IPS-20b (cell line): ENCODE results near the gene KRTAP10-3.

Source experiments
- H3K27ac ChIP-seq: one replicate; pipeline ENCODE4 v1.5.1; 2013; ENCODE audit warnings: low read length
- H3K27me3 ChIP-seq: 2 replicates; pipeline ENCODE4 v1.6.1; 2013; ENCODE audit warnings: mild to moderate bottlenecking, low read length, inconsistent platforms; ENCODE audit not compliant: insufficient read depth
- H3K36me3 ChIP-seq: 2 replicates; pipeline ENCODE4 v1.6.1; 2013; ENCODE audit warnings: low read depth, mild to moderate bottlenecking, inconsistent platforms, low read length, moderate library complexity; ENCODE audit not compliant: insufficient read depth
- H3K4me1 ChIP-seq: 2 replicates; pipeline ENCODE4 v1.6.1; 2013; ENCODE audit warnings: mild to moderate bottlenecking, control low read depth, inconsistent platforms, low read length, moderate library complexity; ENCODE audit not compliant: insufficient read depth
- H3K4me3 ChIP-seq: 2 replicates; pipeline ENCODE4 v1.5.1; 2013; ENCODE audit warnings: mild to moderate bottlenecking, low read length, inconsistent platforms
- H3K9ac ChIP-seq: 2 replicates; pipeline ENCODE4 v1.6.1; 2013; ENCODE audit warnings: low read depth, mild to moderate bottlenecking, inconsistent platforms, low read length, moderate library complexity
- H3K9me3 ChIP-seq: 2 replicates; pipeline ENCODE4 v1.6.1; 2013; ENCODE audit warnings: mild to moderate bottlenecking, low read depth, low read length, inconsistent platforms; ENCODE audit not compliant: insufficient read depth

KRTAP10-3 gene

GRCh38 chr21:44514746-44515358 is 43.7 kb downstream of the KRTAP10-3 start:
- no peak overlapping the region for H3K9ac ChIP-seq
- no peaks in the 10 kb centered on the region for H3K4me1 ChIP-seq
- H3K27ac ChIP-seq = no peak overlapping the region
- no peak overlapping the region for H3K4me3 ChIP-seq
- H3K36me3 ChIP-seq = no peaks in the 10 kb centered on the region
- no peaks in the 10 kb centered on the region for H3K27me3 ChIP-seq
- H3K9me3 ChIP-seq = no peaks in the 10 kb centered on the region

- Histone ChIP-seq H3K4me3 (no peak overlapping the region), H3K27ac (no peak overlapping the region), H3K27me3 (no peaks in the 10 kb centered on the region), H3K9ac (no peak overlapping the region), H3K9me3 (no peaks in the 10 kb centered on the region), H3K4me1 (no peaks in the 10 kb centered on the region), H3K36me3 (no peaks in the 10 kb centered on the region)
Measured at GRCh38 chr21:44514218-44514520, 44.4 kb downstream of the KRTAP10-3 start.

- Histone ChIP-seq H3K9ac (no peak overlapping the region), H3K27ac (no peak overlapping the region), H3K36me3 (no peaks in the 10 kb centered on the region), H3K4me3 (no peak overlapping the region), H3K4me1 (no peaks in the 10 kb centered on the region), H3K9me3 (no peaks in the 10 kb centered on the region), H3K27me3 (no peaks in the 10 kb centered on the region)
Measured at GRCh38 chr21:44513389-44514217, 45.0 kb downstream of the KRTAP10-3 start.

- H3K4me1 ChIP-seq = no peaks in the 10 kb centered on the region
- no peaks in the 10 kb centered on the region for H3K27me3 ChIP-seq
- no peaks in the 10 kb centered on the region for H3K36me3 ChIP-seq
- H3K9me3 ChIP-seq = no peaks in the 10 kb centered on the region
- H3K4me3 ChIP-seq = no peak overlapping the region
- no peak overlapping the region for H3K9ac ChIP-seq
- H3K27ac ChIP-seq = no peak overlapping the region
Measured at GRCh38 chr21:44512496-44513388, 45.9 kb downstream of the KRTAP10-3 start.

DNA sequence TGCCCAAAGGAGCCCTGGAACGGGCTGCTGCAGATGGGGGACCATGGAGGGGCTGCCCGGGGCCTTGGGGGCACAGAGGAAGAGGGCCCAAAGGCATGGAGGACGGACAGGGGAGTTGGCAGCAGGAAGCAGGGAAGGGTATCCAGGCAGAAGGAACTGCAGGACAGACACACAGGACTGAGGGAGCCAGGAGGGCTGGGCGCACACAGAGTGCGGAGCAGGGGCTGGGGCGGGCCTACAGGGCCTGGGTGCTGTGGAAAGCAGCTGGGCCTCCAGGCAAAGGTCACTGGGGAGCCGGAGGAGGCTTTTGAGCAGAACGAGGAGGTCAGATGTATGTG is 46.7 kb downstream of the KRTAP10-3 start:
- Histone ChIP-seq H3K27ac (no peak overlapping the region), H3K9ac (no peak overlapping the region), H3K36me3 (no peaks in the 10 kb centered on the region), H3K4me3 (no peak overlapping the region), H3K9me3 (no peaks in the 10 kb centered on the region), H3K27me3 (no peaks in the 10 kb centered on the region), H3K4me1 (no peaks in the 10 kb centered on the region)

DNA sequence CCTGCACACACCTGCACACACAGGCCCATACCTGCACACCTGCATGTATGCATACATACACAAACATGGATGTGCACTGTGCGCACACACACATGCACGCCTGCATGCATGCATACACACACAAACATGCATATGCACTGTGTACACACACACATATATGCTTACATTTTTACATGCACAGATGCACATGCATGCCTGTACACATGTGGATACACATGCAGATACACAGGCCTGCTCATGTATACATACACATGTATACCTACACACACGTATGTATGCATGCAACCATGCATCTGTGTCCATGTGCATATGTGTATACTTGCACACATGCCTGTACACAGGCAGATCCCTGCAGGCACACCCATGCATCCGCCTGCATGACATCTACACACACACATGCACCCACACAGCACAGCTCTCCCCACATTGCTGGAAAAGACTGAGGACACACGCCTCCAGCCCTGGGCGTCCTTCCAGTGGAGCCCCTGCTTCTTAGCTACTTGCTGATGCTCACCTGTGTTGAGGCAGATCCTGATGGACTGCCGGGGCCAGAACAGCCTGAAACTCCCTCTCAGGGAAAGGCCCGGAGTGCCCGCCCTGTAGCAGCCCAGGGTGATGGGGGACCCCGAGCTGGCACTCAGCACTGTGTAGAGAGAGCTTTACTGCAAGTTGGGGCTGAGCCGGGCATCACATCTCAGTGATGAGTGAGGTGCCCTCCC is 47.2 kb downstream of the KRTAP10-3 start:
- Histone ChIP-seq H3K27ac (no peak overlapping the region), H3K4me1 (no peaks in the 10 kb centered on the region), H3K27me3 (no peaks in the 10 kb centered on the region)

DNA sequence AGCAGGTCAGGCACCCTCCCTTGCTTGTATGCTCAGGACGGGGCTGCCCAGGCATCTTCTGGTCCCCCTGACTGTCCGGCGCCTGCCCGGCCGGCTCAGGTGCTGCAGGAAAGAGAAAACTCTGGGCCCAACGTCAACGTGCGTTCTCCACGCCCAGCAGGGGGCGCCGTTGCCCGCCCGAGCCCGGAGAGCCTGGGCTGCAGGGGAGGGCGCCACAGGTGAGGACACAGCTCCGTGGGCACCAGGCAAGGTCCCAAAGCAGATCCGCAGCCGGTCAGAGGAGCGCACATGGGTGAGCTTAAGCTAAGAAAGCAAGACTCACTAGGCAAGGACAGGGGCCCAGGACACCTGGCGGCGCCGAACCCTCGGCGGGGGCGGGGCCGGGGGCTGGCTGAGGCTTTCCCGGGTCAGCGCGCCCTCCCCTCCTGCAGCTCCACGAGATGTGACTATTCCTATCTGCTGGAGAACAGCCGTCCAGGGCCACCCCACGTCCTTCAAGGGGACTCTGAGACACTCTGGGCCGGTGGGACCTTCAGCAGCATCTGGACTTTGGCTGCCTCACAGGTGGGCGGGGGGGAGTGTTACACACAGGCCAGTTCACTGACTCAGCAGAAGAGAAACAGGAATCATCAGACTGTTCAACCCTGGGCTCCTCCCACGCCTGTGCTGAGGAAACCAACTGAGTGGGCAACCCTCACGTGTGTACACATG is 47.9 kb downstream of the KRTAP10-3 start:
- no peaks in the 10 kb centered on the region for H3K27me3 ChIP-seq
- H3K4me3 ChIP-seq = peak overlapping the region; percentile 59; the same call in 1 of the 2 replicates
- no peak overlapping the region for H3K27ac ChIP-seq
- no peaks in the 10 kb centered on the region for H3K9me3 ChIP-seq
- no peaks in the 10 kb centered on the region for H3K4me1 ChIP-seq
- no peaks in the 10 kb centered on the region for H3K36me3 ChIP-seq
- peak overlapping the region; percentile 51; the same call in 1 of the 2 replicates for H3K9ac ChIP-seq

More for the DNA sequence above, 47.2 kb downstream of the KRTAP10-3 start:
- Histone ChIP-seq H3K36me3 (no peaks in the 10 kb centered on the region), H3K4me3 (no peak overlapping the region), H3K9ac (no peak overlapping the region), H3K9me3 (no peaks in the 10 kb centered on the region)

DNA sequence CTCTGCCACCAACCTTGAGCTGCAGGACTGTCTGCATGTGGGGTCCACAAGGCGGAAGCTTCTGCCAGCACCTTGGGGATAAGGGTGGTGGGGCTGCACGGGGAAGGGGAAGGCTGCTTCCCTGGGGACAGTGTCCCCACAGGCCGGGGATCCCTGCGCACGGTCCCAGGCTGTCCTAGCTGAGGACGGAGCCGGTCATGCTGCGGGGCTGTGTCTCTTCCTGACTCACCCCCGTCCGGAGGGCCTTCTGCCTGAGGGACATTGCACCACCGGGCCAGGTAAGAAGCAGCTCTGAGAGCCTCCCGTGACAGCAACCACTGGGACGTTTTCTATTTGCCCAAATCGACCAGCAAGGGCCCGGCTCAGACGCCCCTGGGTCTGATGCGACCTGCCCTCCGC is 48.5 kb downstream of the KRTAP10-3 start:
- Histone ChIP-seq H3K9me3 (no peaks in the 10 kb centered on the region), H3K9ac (no peak overlapping the region), H3K27ac (no peak overlapping the region), H3K36me3 (no peaks in the 10 kb centered on the region), H3K4me1 (no peaks in the 10 kb centered on the region), H3K4me3 (no peak overlapping the region), H3K27me3 (no peaks in the 10 kb centered on the region)

DNA sequence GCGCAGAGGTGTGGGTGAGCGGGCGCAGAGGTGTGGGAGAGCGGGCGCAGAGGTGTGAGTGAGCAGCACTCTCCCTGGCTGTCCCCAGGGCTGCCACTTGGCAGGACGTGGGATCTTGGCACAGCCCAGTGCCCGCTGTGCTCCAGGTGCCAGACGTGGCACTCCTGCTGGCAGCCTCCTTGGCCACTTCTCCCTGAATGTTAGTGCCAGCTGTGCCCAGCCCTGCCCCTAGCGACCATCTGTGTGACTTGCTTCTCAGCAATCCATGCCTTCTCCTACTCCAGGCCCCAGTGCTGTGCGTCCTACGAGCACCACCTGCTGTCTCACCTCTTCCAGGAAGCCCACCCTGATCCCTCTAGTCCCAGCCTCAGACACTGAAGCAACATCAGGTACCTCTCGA is 49.1 kb downstream of the KRTAP10-3 start:
- H3K27me3 ChIP-seq = no peaks in the 10 kb centered on the region
- H3K9me3 ChIP-seq = no peaks in the 10 kb centered on the region
- H3K4me3 ChIP-seq = no peak overlapping the region
- H3K36me3 ChIP-seq = no peaks in the 10 kb centered on the region
- H3K9ac ChIP-seq = no peak overlapping the region
- no peak overlapping the region for H3K27ac ChIP-seq
- no peaks in the 10 kb centered on the region for H3K4me1 ChIP-seq

- no peak overlapping the region for H3K27ac ChIP-seq
- H3K9me3 ChIP-seq = no peaks in the 10 kb centered on the region
- no peak overlapping the region for H3K4me3 ChIP-seq
- no peaks in the 10 kb centered on the region for H3K27me3 ChIP-seq
- H3K4me1 ChIP-seq = no peaks in the 10 kb centered on the region
- H3K36me3 ChIP-seq = no peaks in the 10 kb centered on the region
- H3K9ac ChIP-seq = no peak overlapping the region
Measured at GRCh38 chr21:44508711-44509445, 49.7 kb downstream of the KRTAP10-3 start.

- H3K4me1 ChIP-seq = no peaks in the 10 kb centered on the region
- H3K27me3 ChIP-seq = no peaks in the 10 kb centered on the region
- no peaks in the 10 kb centered on the region for H3K9me3 ChIP-seq
- H3K27ac ChIP-seq = no peak overlapping the region
- no peak overlapping the region for H3K4me3 ChIP-seq
- no peak overlapping the region for H3K9ac ChIP-seq
- no peaks in the 10 kb centered on the region for H3K36me3 ChIP-seq
Measured at GRCh38 chr21:44508426-44508710, 50.2 kb downstream of the KRTAP10-3 start.
